ENCODE data around the gene MAP4K2. TPM values are rescaled to one million over a fixed set of nuclear protein-coding genes. Genes with fewer than 3 reads are reported as not detected.

MAP4K2 gene
- total RNA-seq, 8 experiments from 2014 or later = 3.0 to 15.7 (median 7.2) TPM

GRCh38 chr11:64776425-64776824 lies 26.6 kb downstream of the MAP4K2 start:
- 43 to 94% (median 88%) methylated on average over 3 to 6 of the region's 6 CpGs; no CpG with 5 or more reads in 1 of the 10 experiments for WGBS, 10 experiments
- peaks cover 13 to 16% of the 10 kb centered on the region in 2 donors for H3K4me1 ChIP-seq (replicated peaks in 1 of 2)
- H3K27ac ChIP-seq = no peak overlapping the region
- in situ Hi-C loops (cut with MboI; ENCODE audit: low pct_unique_long_range_greater_than_20kb in 2 of 9, low sequenced_read_pairs in 9 of 9, unreplicated experiment in 9 of 9) = no loop called here
- ATAC-seq (replicated peaks in 6 of 8) = no peak
- H3K4me3 ChIP-seq = peak overlapping the region in 3 of 5 donors; percentile 74 to 96 (median 95)

- WGBS, 10 experiments = 75 to 100% (median 90%) methylated on average over 1 to 3 of the region's 5 CpGs; no CpG with 5 or more reads in 1 of the 10 experiments
- Histone ChIP-seq H3K27ac (no peak overlapping the region), H3K4me1 (replicated peaks in 1 of 2) (peaks cover 7 to 11% of the 10 kb centered on the region in 2 donors), H3K4me3 (no peak overlapping the region)
- in situ Hi-C loops (cut with MboI; ENCODE audit: low pct_unique_long_range_greater_than_20kb in 2 of 9, low sequenced_read_pairs in 9 of 9, unreplicated experiment in 9 of 9) = no loop called here
- no peak for ATAC-seq (replicated peaks in 6 of 8)
Measured at GRCh38 chr11:64774144-64774543, 28.9 kb downstream of the MAP4K2 start.

GRCh38 chr11:64772303-64773018 lies 30.6 kb downstream of the MAP4K2 start:
- peak in 2 of 8 experiments; percentile 20 to 24 for ATAC-seq (replicated peaks in 6 of 8)
- no peak overlapping the region for H3K4me3 ChIP-seq
- in situ Hi-C loops (cut with MboI; ENCODE audit: low pct_unique_long_range_greater_than_20kb in 2 of 9, low sequenced_read_pairs in 9 of 9, unreplicated experiment in 9 of 9) = no loop called here
- H3K4me1 ChIP-seq (replicated peaks in 1 of 2) = peaks cover 7 to 11% of the 10 kb centered on the region in 2 donors
- no peak overlapping the region for H3K27ac ChIP-seq
- WGBS, 10 experiments = 58 to 100% (median 93%) methylated on average over 2 to 3 of the region's 3 CpGs

GRCh38 chr11:64771861-64772260 lies 31.2 kb downstream of the MAP4K2 start:
- no peak overlapping the region for H3K27ac ChIP-seq
- peaks cover 7 to 11% of the 10 kb centered on the region in 2 donors for H3K4me1 ChIP-seq (replicated peaks in 1 of 2)
- ATAC-seq (replicated peaks in 6 of 8) = no peak
- in situ Hi-C loops (cut with MboI; ENCODE audit: low pct_unique_long_range_greater_than_20kb in 2 of 9, low sequenced_read_pairs in 9 of 9, unreplicated experiment in 9 of 9) = no loop called here
- 71 to 100% (median 88%) methylated on average over 1 to 2 of the region's 2 CpGs; no CpG with 5 or more reads in 2 of the 10 experiments for WGBS, 10 experiments
- no peak overlapping the region for H3K4me3 ChIP-seq

GRCh38 chr11:64770120-64770519 lies 32.9 kb downstream of the MAP4K2 start:
- in situ Hi-C loops (cut with MboI; ENCODE audit: low pct_unique_long_range_greater_than_20kb in 2 of 9, low sequenced_read_pairs in 9 of 9, unreplicated experiment in 9 of 9) = no loop called here
- Histone ChIP-seq H3K4me3 (no peak overlapping the region), H3K27ac (no peak overlapping the region), H3K4me1 (replicated peaks in 1 of 2) (peaks cover 0 to 2% of the 10 kb centered on the region in 2 donors)
- ATAC-seq (replicated peaks in 6 of 8) = no peak
- WGBS, 10 experiments = 88 to 100% (median 94%) methylated on average over 1 to 11 of the region's 12 CpGs; no CpG with 5 or more reads in 6 of the 10 experiments

- Histone ChIP-seq H3K27ac (no peak overlapping the region), H3K4me3 (no peak overlapping the region), H3K4me1 (replicated peaks in 1 of 2) (peaks cover 7 to 10% of the 10 kb centered on the region in 2 donors)
- WGBS, 10 experiments = 85 to 100% (median 98%) methylated on average over 1 to 6 of the region's 6 CpGs; no CpG with 5 or more reads in 2 of the 10 experiments
- in situ Hi-C loops (cut with MboI; ENCODE audit: low pct_unique_long_range_greater_than_20kb in 2 of 9, low sequenced_read_pairs in 9 of 9, unreplicated experiment in 9 of 9) = no loop called here
- ATAC-seq (replicated peaks in 6 of 8) = no peak
Measured at GRCh38 chr11:64769283-64769682, 33.7 kb downstream of the MAP4K2 start.

GRCh38 chr11:64768300-64768694 lies 34.7 kb downstream of the MAP4K2 start:
- Histone ChIP-seq H3K4me1 (replicated peaks in 1 of 2) (peaks cover 17 to 20% of the 10 kb centered on the region in 2 donors), H3K27ac (no peak overlapping the region), H3K4me3 (no peak overlapping the region)
- 70 to 100% (median 93%) methylated on average over 1 to 5 of the region's 6 CpGs; no CpG with 5 or more reads in 2 of the 10 experiments for WGBS, 10 experiments
- in situ Hi-C loops (cut with MboI; ENCODE audit: low pct_unique_long_range_greater_than_20kb in 2 of 9, low sequenced_read_pairs in 9 of 9, unreplicated experiment in 9 of 9) = no loop called here
- ATAC-seq (replicated peaks in 6 of 8) = no peak

- WGBS, 10 experiments = 0 to 100% (median 57%) methylated on average over 1 to 7 of the region's 19 CpGs; no CpG with 5 or more reads in 4 of the 10 experiments
- peaks cover 24 to 27% of the 10 kb centered on the region in 2 donors for H3K4me1 ChIP-seq (replicated peaks in 1 of 2)
- ATAC-seq (replicated peaks in 6 of 8) = peak in 6 of 8 experiments; percentile 8 to 60 (median 15)
- in situ Hi-C loops (cut with MboI; ENCODE audit: low pct_unique_long_range_greater_than_20kb in 2 of 9, low sequenced_read_pairs in 9 of 9, unreplicated experiment in 9 of 9) = no loop called here
- no peak overlapping the region for H3K27ac ChIP-seq
- no peak overlapping the region for H3K4me3 ChIP-seq
Measured at GRCh38 chr11:64767344-64768299, 35.4 kb downstream of the MAP4K2 start.

GRCh38 chr11:64766881-64767280 lies 36.1 kb downstream of the MAP4K2 start:
- H3K4me1 ChIP-seq (replicated peaks in 1 of 2) = peaks cover 31 to 34% of the 10 kb centered on the region in 2 donors
- WGBS, 10 experiments = 80 to 100% (median 100%) methylated on average over 1 to 2 of the region's 11 CpGs; no CpG with 5 or more reads in 6 of the 10 experiments
- no peak overlapping the region for H3K4me3 ChIP-seq
- H3K27ac ChIP-seq = no peak overlapping the region
- in situ Hi-C loops (cut with MboI; ENCODE audit: low pct_unique_long_range_greater_than_20kb in 2 of 9, low sequenced_read_pairs in 9 of 9, unreplicated experiment in 9 of 9) = no loop called here
- ATAC-seq (replicated peaks in 6 of 8) = no peak

GRCh38 chr11:64765851-64766665 lies 37.0 kb downstream of the MAP4K2 start:
- in situ Hi-C loops (cut with MboI; ENCODE audit: low pct_unique_long_range_greater_than_20kb in 2 of 9, low sequenced_read_pairs in 9 of 9, unreplicated experiment in 9 of 9) = no loop called here
- Histone ChIP-seq H3K4me1 (replicated peaks in 1 of 2) (peaks cover 37 to 38% of the 10 kb centered on the region in 2 donors), H3K4me3 (no peak overlapping the region), H3K27ac (no peak overlapping the region)
- ATAC-seq (replicated peaks in 6 of 8) = peak in 1 of 8 experiments; percentile 5
- WGBS, 10 experiments = 90% methylated on average over 2 of the region's 42 CpGs; no CpG with 5 or more reads in 9 of the 10 experiments

- Histone ChIP-seq H3K4me3 (no peak overlapping the region), H3K27ac (no peak overlapping the region), H3K4me1 (replicated peaks in 1 of 2) (peaks cover 42 to 44% of the 10 kb centered on the region in 2 donors)
- in situ Hi-C loops (cut with MboI; ENCODE audit: low pct_unique_long_range_greater_than_20kb in 2 of 9, low sequenced_read_pairs in 9 of 9, unreplicated experiment in 9 of 9) = no loop called here
- ATAC-seq (replicated peaks in 6 of 8) = no peak
- 79 to 100% (median 86%) methylated on average over 1 to 17 of the region's 30 CpGs; no CpG with 5 or more reads in 3 of the 10 experiments for WGBS, 10 experiments
Measured at GRCh38 chr11:64765291-64765850, 37.6 kb downstream of the MAP4K2 start.

GRCh38 chr11:64764753-64765152 lies 38.3 kb downstream of the MAP4K2 start:
- peaks cover 49 to 50% of the 10 kb centered on the region in 2 donors for H3K4me1 ChIP-seq (replicated peaks in 1 of 2)
- peak overlapping the region in 1 of 2 donors; percentile 15 for H3K27ac ChIP-seq
- WGBS, 10 experiments = 63 to 100% (median 84%) methylated on average over 1 to 7 of the region's 8 CpGs; no CpG with 5 or more reads in 1 of the 10 experiments
- ATAC-seq (replicated peaks in 6 of 8) = no peak
- in situ Hi-C loops (cut with MboI; ENCODE audit: low pct_unique_long_range_greater_than_20kb in 2 of 9, low sequenced_read_pairs in 9 of 9, unreplicated experiment in 9 of 9) = no loop called here
- H3K4me3 ChIP-seq = no peak overlapping the region
